Mesothelial cell of epicardium (in vitro differentiated cells): ENCODE data around the gene ABCC8. TPM values are rescaled to one million over a fixed set of nuclear protein-coding genes. Genes with fewer than 3 reads are reported as not detected.

ENCODE experiments used
- DNase-seq, 2 experiments: peaks; one replicate each; pipeline ENCODE4 v3.0.0; 2021; ENCODE audit warnings: low spot score in 2 of 2; ENCODE audit not compliant: unreplicated experiment in 2 of 2
- H3K27ac Mint-ChIP-seq: 2 replicates; pipeline ENCODE4 v1.8.0; 2021; ENCODE audit warnings: mixed read lengths
- H3K27me3 Mint-ChIP-seq: 2 replicates; pipeline ENCODE4 v1.8.0; 2021; ENCODE audit warnings: low read depth, mixed read lengths
- H3K36me3 Mint-ChIP-seq: 2 replicates; pipeline ENCODE4 v1.8.0; 2021; ENCODE audit warnings: mixed read lengths
- H3K4me1 Mint-ChIP-seq: 2 replicates; pipeline ENCODE4 v1.8.0; 2021; ENCODE audit warnings: mixed read lengths
- H3K4me3 Mint-ChIP-seq: 2 replicates; pipeline ENCODE4 v1.8.0; 2021; ENCODE audit warnings: mild to moderate bottlenecking, moderate library complexity, mixed read lengths
- H3K9me3 Mint-ChIP-seq: 2 replicates; pipeline ENCODE4 v1.8.0; 2021; ENCODE audit warnings: mixed read lengths
- CTCF ChIP-seq: fragments of 200-600 bp; sonication (generic); IDR thresholded peaks from one replicate; pipeline ENCODE4 v1.5.0; 2021; ENCODE audit warnings: antibody characterized with exemption; ENCODE audit not compliant: unreplicated experiment
- total RNA-seq: library from RNA; stranded (reverse); gene quantifications from 3 replicates; pipeline ENCODE4 v1.2.1, GENCODE V29; 2021

ABCC8 gene
- total RNA-seq, 1 donor from 2014 or later = not detected

GRCh38 chr11:17386331-17387084 is 90.1 kb downstream of the ABCC8 start:
- DNase-seq = no peak
- TF ChIP-seq CTCF = peak; percentile 53
- Mint-ChIP-seq H3K4me3 (peak overlapping the region; percentile 24), H3K36me3 (peaks cover 3% of the 10 kb centered on the region), H3K9me3 (no peaks in the 10 kb centered on the region), H3K4me1 (no peaks in the 10 kb centered on the region), H3K27me3 (peaks cover 41% of the 10 kb centered on the region), H3K27ac (no peak overlapping the region)

GRCh38 chr11:17385926-17386325 is 90.7 kb downstream of the ABCC8 start:
- H3K4me1 Mint-ChIP-seq = no peaks in the 10 kb centered on the region
- H3K4me3 Mint-ChIP-seq = no peak overlapping the region
- H3K27ac Mint-ChIP-seq = no peak overlapping the region
- peaks cover 3% of the 10 kb centered on the region for H3K36me3 Mint-ChIP-seq
- H3K9me3 Mint-ChIP-seq = no peaks in the 10 kb centered on the region
- TF ChIP-seq CTCF = no peak
- DNase-seq = no peak
- H3K27me3 Mint-ChIP-seq = peaks cover 35% of the 10 kb centered on the region

- H3K27me3 Mint-ChIP-seq = peaks cover 32% of the 10 kb centered on the region
- H3K4me3 Mint-ChIP-seq = no peak overlapping the region
- H3K27ac Mint-ChIP-seq = no peak overlapping the region
- no peak for TF ChIP-seq CTCF
- H3K4me1 Mint-ChIP-seq = no peaks in the 10 kb centered on the region
- DNase-seq = no peak
- H3K36me3 Mint-ChIP-seq = peaks cover 3% of the 10 kb centered on the region
- no peaks in the 10 kb centered on the region for H3K9me3 Mint-ChIP-seq
Measured at GRCh38 chr11:17385492-17385891, 91.2 kb downstream of the ABCC8 start.

- H3K4me1 Mint-ChIP-seq = no peaks in the 10 kb centered on the region
- TF ChIP-seq CTCF = peak; percentile 90
- no peak overlapping the region for H3K4me3 Mint-ChIP-seq
- peak; percentile 73 to 83 for DNase-seq
- H3K27ac Mint-ChIP-seq = no peak overlapping the region
- H3K27me3 Mint-ChIP-seq = peaks cover 22% of the 10 kb centered on the region
- peaks cover 7% of the 10 kb centered on the region for H3K36me3 Mint-ChIP-seq
- H3K9me3 Mint-ChIP-seq = no peaks in the 10 kb centered on the region
Measured at GRCh38 chr11:17384002-17384511, 92.6 kb downstream of the ABCC8 start.

- TF ChIP-seq CTCF = no peak
- Mint-ChIP-seq H3K27me3 (peaks cover 19% of the 10 kb centered on the region), H3K27ac (no peak overlapping the region), H3K9me3 (peaks cover 1% of the 10 kb centered on the region), H3K4me3 (no peak overlapping the region), H3K4me1 (no peaks in the 10 kb centered on the region), H3K36me3 (peaks cover 10% of the 10 kb centered on the region)
- no peak for DNase-seq
Measured at GRCh38 chr11:17383461-17383860, 93.2 kb downstream of the ABCC8 start.
